ENCODE data around the gene RNPS1. TPM values are rescaled to one million over a fixed set of nuclear protein-coding genes. Genes with fewer than 3 reads are reported as not detected.

RNPS1 gene
- total RNA-seq, 1 donor from 2014 or later: 130 TPM

DNA sequence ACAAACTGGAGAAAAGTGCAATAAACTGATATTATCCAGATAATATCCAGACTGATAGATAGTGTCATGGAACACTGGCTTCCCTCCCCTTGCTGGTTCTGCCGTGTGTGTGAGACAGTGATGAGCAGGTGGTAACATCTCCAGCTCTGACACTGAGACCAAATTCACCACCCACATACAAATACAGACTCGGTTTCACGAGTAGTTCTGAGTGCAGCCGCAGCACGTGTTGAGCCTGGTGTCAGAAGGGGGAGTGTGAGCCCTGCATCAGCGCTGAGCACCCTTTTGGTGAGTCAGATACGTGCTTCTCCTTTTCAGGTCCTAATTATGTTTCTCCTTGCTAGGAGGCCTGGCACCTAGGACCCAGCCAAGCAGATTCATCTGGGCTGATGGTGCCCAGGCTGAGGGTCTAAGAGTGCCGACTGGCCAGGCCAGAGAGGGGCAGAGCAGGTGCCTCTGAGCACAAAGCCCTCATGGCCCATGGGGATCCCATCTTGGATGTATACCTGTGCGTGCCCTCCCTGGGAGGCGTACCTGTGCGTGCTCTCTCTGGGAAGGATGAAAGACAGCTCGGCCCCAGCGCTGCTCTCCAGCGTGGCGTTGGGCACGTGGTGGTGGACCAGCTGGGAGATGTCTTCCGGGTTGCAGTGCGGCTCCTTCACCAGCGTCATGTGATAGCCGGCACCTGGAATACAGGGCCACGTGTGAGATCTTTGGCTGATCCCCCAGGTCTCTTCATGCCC, 27.3 kb upstream of the RNPS1 start:
- Histone ChIP-seq H3K36me3 (no peaks in the 10 kb centered on the region), H3K9me3 (no peaks in the 10 kb centered on the region), H3K27ac (no peak overlapping the region), H3K4me3 (no peak overlapping the region), H3K4me1 (no peaks in the 10 kb centered on the region), H3K27me3 (no peaks in the 10 kb centered on the region)
- intact Hi-C loops (cut with DNase I): no loop called here
- no peak for DNase-seq (ENCODE audit: extremely low spot score in 2 of 2)
- TF ChIP-seq, protein P1, sequence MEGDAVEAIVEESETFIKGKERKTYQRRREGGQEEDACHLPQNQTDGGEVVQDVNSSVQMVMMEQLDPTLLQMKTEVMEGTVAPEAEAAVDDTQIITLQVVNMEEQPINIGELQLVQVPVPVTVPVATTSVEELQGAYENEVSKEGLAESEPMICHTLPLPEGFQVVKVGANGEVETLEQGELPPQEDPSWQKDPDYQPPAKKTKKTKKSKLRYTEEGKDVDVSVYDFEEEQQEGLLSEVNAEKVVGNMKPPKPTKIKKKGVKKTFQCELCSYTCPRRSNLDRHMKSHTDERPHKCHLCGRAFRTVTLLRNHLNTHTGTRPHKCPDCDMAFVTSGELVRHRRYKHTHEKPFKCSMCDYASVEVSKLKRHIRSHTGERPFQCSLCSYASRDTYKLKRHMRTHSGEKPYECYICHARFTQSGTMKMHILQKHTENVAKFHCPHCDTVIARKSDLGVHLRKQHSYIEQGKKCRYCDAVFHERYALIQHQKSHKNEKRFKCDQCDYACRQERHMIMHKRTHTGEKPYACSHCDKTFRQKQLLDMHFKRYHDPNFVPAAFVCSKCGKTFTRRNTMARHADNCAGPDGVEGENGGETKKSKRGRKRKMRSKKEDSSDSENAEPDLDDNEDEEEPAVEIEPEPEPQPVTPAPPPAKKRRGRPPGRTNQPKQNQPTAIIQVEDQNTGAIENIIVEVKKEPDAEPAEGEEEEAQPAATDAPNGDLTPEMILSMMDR (IDR thresholded peaks at IDR 0.05): no peak
- TF ChIP-seq POLR2A (IDR thresholded peaks at IDR 0.05) (no peak), POLR2AphosphoS5 (IDR thresholded peaks at IDR 0.05; ENCODE audit: insufficient read depth in 1 of 2, low read depth in 1 of 2) (no peak)

DNA sequence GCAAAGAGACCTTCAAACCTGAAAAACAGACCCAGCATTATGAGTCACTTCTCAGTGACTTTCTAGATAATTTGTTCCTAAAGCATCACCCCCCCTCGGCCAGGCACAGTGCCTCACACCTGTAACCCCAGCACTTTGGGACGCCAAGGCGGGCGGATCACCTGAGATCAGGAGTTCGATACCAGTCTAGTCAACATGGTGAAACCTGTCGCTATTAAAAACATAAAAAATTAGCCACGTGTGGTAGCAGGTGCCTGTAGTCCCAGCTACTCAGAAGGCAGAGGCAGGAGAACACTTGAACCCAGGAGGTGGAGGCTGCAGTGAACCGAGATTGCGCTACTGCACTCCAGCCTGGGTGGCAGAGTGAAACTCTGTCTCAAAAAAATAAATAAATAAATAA, 24.3 kb upstream of the RNPS1 start:
- Histone ChIP-seq H3K4me1 (no peaks in the 10 kb centered on the region), H3K27me3 (no peaks in the 10 kb centered on the region), H3K9me3 (no peaks in the 10 kb centered on the region), H3K4me3 (no peak overlapping the region), H3K36me3 (no peaks in the 10 kb centered on the region), H3K27ac (no peak overlapping the region)
- no peak for TF ChIP-seq POLR2A (IDR thresholded peaks at IDR 0.05)
- TF ChIP-seq, protein P1 (IDR thresholded peaks at IDR 0.05): no peak
- TF ChIP-seq POLR2AphosphoS5 (IDR thresholded peaks at IDR 0.05; ENCODE audit: insufficient read depth in 1 of 2, low read depth in 1 of 2): no peak
- no peak for DNase-seq (ENCODE audit: extremely low spot score in 2 of 2)
- intact Hi-C loops (cut with DNase I): no loop called here

DNA sequence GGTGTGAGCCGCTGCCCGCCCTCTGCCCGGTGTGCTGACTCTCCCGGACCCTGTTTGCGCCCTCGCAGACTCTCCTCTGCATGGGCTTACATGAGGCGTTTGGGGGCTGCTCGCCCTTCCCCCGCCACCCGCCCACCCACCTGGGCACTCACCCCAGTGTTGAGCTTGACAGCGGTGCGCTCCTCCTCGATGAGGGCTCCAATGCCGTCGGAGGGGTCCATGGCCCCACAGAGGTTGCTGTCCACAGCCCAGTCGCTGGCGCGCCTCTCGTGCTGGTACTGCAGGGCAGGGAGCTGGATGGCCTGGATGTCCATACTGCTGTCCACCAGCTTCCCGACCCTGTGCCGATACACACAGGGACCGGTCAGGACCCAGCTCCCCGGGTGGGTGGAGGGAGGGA, 21.4 kb upstream of the RNPS1 start:
- DNase-seq (ENCODE audit: extremely low spot score in 2 of 2): no peak
- H3K36me3 ChIP-seq: no peaks in the 10 kb centered on the region
- H3K27ac ChIP-seq: no peak overlapping the region
- no peaks in the 10 kb centered on the region for H3K27me3 ChIP-seq
- no peak overlapping the region for H3K4me3 ChIP-seq
- intact Hi-C loops (cut with DNase I): no loop called here
- H3K4me1 ChIP-seq: no peaks in the 10 kb centered on the region
- TF ChIP-seq POLR2A (IDR thresholded peaks at IDR 0.05) (no peak), POLR2AphosphoS5 (IDR thresholded peaks at IDR 0.05; ENCODE audit: insufficient read depth in 1 of 2, low read depth in 1 of 2) (no peak)
- TF ChIP-seq, protein P1 (IDR thresholded peaks at IDR 0.05): no peak
- H3K9me3 ChIP-seq: no peaks in the 10 kb centered on the region

DNA sequence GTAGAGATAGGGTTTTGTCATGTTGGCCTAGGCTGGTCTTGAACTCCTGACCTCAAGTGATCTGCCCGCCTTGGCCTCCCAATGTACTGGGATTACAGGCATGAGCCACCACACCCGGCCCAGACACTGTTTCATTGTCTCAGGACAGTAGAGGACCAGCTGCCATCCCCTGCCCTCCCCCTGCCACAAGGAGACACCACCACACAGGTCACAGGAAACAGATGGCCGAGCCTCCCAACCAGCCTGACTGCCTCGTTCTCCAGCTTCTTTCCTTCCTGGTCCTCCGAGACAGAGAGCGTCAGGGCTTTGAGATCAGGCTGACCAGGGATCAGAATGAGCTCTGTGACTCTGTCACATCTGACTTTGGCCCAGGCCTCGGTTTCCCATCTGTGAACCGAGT, 20.8 kb upstream of the RNPS1 start:
- Histone ChIP-seq H3K9me3 (no peaks in the 10 kb centered on the region), H3K4me3 (no peak overlapping the region), H3K27me3 (no peaks in the 10 kb centered on the region), H3K4me1 (no peaks in the 10 kb centered on the region), H3K27ac (no peak overlapping the region), H3K36me3 (no peaks in the 10 kb centered on the region)
- no peak for DNase-seq (ENCODE audit: extremely low spot score in 2 of 2)
- TF ChIP-seq POLR2AphosphoS5 (IDR thresholded peaks at IDR 0.05; ENCODE audit: insufficient read depth in 1 of 2, low read depth in 1 of 2) (no peak), POLR2A (IDR thresholded peaks at IDR 0.05) (no peak)
- TF ChIP-seq, protein P1 (IDR thresholded peaks at IDR 0.05): no peak
- intact Hi-C loops (cut with DNase I): no loop called here

DNA sequence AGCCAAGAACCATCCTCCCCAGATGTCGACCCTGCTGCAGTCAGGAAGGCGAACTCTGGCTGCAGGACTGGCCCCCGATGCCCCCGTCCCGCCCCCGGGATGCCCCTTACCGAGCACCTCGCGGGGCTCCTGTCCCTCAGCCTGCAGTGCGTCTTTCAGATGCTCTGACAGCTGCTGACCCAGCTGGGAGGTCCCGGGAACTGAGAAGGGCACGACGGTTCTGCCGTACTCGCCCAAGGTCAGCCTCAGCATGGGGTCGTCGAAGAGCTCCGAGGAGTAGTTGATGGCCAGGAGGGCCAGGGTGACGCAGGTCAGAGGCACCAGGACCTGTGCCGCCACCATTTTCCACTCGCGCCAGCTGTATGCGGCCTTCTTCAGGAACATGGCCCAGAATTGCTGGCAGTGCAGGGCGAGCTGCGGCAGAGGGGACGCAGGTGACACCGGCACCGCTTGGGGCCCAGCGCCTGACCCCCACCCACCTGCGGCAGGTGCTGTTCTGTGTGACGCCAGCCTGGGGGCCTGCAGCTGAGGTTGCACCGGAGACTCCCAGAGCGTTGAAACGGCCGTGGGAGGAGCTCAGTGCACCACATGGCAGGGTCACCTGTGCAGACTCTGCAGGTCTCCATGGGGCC, 20.1 kb upstream of the RNPS1 start:
- H3K27ac ChIP-seq: no peak overlapping the region
- no peaks in the 10 kb centered on the region for H3K4me1 ChIP-seq
- DNase-seq (ENCODE audit: extremely low spot score in 2 of 2): no peak
- H3K36me3 ChIP-seq: no peaks in the 10 kb centered on the region
- no peaks in the 10 kb centered on the region for H3K27me3 ChIP-seq
- intact Hi-C loops (cut with DNase I): no loop called here
- TF ChIP-seq, protein P1 (IDR thresholded peaks at IDR 0.05): no peak
- no peak for TF ChIP-seq POLR2A (IDR thresholded peaks at IDR 0.05)
- no peak for TF ChIP-seq POLR2AphosphoS5 (IDR thresholded peaks at IDR 0.05; ENCODE audit: insufficient read depth in 1 of 2, low read depth in 1 of 2)
- H3K4me3 ChIP-seq: no peak overlapping the region
- H3K9me3 ChIP-seq: no peaks in the 10 kb centered on the region
